ENCODE measurements around the gene SLC23A1. TPM values are rescaled to one million over a fixed set of nuclear protein-coding genes. Genes with fewer than 3 reads are reported as not detected.

SLC23A1 gene
- total and polyA plus RNA-seq, 2 of the 13 experiments (the other 11 are each of a cell fraction or from before 2014, with no cell fraction given) = 6.0 to 6.6 TPM

DNA sequence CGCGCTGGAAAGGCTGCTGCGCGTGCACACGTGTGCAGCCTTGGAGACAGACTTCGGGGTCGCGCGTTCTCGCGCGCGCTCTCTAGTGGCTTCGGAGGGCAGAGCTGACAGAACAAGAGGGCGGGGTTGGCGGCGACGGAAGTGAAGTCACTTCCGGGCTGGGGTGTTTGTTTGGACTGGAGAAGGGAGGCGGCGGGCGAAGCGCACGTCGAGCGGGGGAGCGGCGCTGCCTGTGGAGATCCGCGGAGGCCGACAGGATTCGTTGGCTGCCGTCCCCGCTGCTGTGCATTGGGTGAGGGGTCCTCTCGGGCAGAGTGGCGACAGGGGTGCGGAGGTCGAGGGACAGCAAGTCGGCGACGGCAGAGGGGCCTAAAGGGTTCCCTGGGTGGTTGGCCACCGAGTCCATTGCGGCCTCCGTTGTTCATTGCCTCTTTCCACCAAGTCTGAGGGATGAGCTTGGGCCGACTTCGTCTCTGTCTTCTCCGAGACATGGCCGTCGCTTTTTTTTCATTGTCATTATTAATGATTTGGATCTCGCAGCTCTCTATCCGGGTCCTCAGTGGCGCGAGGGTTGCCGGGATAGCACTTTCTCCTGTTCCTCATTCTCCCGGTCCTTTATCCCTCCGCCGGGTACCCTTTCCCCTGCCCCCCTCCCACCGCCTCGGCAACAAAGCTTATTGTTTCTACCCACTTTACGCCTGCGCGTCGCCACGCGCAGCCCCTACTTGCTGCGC is 41.2 kb downstream of the SLC23A1 start, which contains the start of gene PAIP2 (continued):
- TF ChIP-seq, protein P1, sequence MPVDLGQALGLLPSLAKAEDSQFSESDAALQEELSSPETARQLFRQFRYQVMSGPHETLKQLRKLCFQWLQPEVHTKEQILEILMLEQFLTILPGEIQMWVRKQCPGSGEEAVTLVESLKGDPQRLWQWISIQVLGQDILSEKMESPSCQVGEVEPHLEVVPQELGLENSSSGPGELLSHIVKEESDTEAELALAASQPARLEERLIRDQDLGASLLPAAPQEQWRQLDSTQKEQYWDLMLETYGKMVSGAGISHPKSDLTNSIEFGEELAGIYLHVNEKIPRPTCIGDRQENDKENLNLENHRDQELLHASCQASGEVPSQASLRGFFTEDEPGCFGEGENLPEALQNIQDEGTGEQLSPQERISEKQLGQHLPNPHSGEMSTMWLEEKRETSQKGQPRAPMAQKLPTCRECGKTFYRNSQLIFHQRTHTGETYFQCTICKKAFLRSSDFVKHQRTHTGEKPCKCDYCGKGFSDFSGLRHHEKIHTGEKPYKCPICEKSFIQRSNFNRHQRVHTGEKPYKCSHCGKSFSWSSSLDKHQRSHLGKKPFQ (CRISPR knock-in tag; IDR thresholded peaks at IDR 0.05; ENCODE audit: insufficient replicate concordance) = no peak
- TF ChIP-seq, protein P2, sequence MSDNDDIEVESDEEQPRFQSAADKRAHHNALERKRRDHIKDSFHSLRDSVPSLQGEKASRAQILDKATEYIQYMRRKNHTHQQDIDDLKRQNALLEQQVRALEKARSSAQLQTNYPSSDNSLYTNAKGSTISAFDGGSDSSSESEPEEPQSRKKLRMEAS (IDR thresholded peaks at IDR 0.05) = peak; percentile 78; the same call in 1 of the 2 replicates
- TF ChIP-seq ZNF672 (CRISPR knock-in tag; IDR thresholded peaks at IDR 0.05) = no peak
- no peak for TF ChIP-seq ZNF720 (CRISPR knock-in tag; IDR thresholded peaks at IDR 0.05)
- TF ChIP-seq ZMYM2 (CRISPR knock-in tag; IDR thresholded peaks at IDR 0.05) = peak; percentile 79
- TF ChIP-seq ZFP36 (IDR thresholded peaks at IDR 0.05; ENCODE audit: borderline replicate concordance, low read depth, low read length, partially characterized antibody) = no peak
- TF ChIP-seq, protein P3, sequence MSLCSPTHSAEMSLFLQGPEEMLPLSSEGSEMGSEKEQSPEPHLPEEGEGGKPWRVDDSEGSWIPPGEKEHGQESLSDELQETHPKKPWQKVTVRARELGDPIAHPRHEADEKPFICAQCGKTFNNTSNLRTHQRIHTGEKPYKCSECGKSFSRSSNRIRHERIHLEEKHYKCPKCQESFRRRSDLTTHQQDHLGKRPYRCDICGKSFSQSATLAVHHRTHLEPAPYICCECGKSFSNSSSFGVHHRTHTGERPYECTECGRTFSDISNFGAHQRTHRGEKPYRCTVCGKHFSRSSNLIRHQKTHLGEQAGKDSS (CRISPR knock-in tag; IDR thresholded peaks at IDR 0.05; ENCODE audit: borderline replicate concordance, low read depth) = peak; percentile 85
- TF ChIP-seq U2AF2 (IDR thresholded peaks at IDR 0.05; ENCODE audit: low read depth, low read length) = 0 out of 2 replicates have a peak, but pooled peaks have one; percentile 38
- TF ChIP-seq ZBTB1 (CRISPR knock-in tag; IDR thresholded peaks at IDR 0.05; ENCODE audit: borderline replicate concordance) = no peak
- TF ChIP-seq, protein P4, sequence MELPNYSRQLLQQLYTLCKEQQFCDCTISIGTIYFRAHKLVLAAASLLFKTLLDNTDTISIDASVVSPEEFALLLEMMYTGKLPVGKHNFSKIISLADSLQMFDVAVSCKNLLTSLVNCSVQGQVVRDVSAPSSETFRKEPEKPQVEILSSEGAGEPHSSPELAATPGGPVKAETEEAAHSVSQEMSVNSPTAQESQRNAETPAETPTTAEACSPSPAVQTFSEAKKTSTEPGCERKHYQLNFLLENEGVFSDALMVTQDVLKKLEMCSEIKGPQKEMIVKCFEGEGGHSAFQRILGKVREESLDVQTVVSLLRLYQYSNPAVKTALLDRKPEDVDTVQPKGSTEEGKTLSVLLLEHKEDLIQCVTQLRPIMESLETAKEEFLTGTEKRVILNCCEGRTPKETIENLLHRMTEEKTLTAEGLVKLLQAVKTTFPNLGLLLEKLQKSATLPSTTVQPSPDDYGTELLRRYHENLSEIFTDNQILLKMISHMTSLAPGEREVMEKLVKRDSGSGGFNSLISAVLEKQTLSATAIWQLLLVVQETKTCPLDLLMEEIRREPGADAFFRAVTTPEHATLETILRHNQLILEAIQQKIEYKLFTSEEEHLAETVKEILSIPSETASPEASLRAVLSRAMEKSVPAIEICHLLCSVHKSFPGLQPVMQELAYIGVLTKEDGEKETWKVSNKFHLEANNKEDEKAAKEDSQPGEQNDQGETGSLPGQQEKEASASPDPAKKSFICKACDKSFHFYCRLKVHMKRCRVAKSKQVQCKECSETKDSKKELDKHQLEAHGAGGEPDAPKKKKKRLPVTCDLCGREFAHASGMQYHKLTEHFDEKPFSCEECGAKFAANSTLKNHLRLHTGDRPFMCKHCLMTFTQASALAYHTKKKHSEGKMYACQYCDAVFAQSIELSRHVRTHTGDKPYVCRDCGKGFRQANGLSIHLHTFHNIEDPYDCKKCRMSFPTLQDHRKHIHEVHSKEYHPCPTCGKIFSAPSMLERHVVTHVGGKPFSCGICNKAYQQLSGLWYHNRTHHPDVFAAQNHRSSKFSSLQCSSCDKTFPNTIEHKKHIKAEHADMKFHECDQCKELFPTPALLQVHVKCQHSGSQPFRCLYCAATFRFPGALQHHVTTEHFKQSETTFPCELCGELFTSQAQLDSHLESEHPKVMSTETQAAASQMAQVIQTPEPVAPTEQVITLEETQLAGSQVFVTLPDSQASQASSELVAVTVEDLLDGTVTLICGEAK (IDR thresholded peaks at IDR 0.05) = peak; percentile 61
- TF ChIP-seq, protein P4 (CRISPR knock-in tag; IDR thresholded peaks at IDR 0.05) = no peak; the same call in 1 of the 2 replicates
- peak; percentile 16; the same call in 1 of the 2 replicates for TF ChIP-seq HOXA9 (CRISPR knock-in tag; IDR thresholded peaks at IDR 0.05; ENCODE audit: borderline replicate concordance)
- peak; percentile 42; the same call in 1 of the 2 replicates for TF ChIP-seq HES4 (CRISPR knock-in tag; IDR thresholded peaks at IDR 0.05; ENCODE audit: borderline replicate concordance)
- no peak for TF ChIP-seq KAT2B (IDR thresholded peaks at IDR 0.05; ENCODE audit: borderline replicate concordance, low read depth, low read length)
- TF ChIP-seq ZSCAN21 (CRISPR knock-in tag; IDR thresholded peaks at IDR 0.05; ENCODE audit: borderline replicate concordance) = peak; percentile 16; the same call in 1 of the 2 replicates

Measured in HepG2 (cell line).